ENCODE data around the gene GLO1. TPM values are rescaled to one million over a fixed set of nuclear protein-coding genes. Genes with fewer than 3 reads are reported as not detected.

The GLO1 gene
- total and polyA plus RNA-seq, 2 donors from 2014 or later: 67.3 to 126 TPM

DNA sequence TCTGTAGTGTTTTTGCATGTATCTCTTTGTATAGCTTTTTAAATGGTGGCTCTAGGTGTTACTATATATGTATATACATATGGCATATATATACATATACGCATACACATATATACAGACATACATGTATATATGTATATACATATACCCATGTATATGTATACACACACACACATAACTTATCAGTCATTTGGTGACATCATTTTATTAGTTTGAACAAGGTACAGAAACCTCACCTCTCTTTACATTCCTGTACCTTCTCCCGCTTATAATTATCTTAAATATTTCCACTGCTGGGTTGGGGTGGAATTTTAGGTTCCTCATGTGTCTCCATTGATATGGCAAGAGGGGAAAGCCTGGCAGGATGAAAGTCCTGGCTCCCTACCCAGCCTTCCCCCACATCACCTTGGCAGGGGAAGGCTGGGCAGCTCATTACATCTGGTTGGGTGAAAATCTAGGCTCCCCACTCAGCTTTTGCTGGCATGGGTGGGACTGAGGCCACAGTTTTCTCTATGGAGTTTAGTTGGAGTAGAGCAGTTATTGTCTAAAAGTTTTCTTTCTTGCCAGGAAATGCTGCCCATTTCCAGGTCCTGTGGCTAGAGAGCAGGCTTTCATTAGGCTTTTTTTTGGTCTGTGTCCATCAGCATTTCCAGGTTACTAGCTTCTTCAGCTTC, 7.6 kb downstream of the GLO1 start:
- FAIRE-seq: no peak
- TF ChIP-seq, protein P1, sequence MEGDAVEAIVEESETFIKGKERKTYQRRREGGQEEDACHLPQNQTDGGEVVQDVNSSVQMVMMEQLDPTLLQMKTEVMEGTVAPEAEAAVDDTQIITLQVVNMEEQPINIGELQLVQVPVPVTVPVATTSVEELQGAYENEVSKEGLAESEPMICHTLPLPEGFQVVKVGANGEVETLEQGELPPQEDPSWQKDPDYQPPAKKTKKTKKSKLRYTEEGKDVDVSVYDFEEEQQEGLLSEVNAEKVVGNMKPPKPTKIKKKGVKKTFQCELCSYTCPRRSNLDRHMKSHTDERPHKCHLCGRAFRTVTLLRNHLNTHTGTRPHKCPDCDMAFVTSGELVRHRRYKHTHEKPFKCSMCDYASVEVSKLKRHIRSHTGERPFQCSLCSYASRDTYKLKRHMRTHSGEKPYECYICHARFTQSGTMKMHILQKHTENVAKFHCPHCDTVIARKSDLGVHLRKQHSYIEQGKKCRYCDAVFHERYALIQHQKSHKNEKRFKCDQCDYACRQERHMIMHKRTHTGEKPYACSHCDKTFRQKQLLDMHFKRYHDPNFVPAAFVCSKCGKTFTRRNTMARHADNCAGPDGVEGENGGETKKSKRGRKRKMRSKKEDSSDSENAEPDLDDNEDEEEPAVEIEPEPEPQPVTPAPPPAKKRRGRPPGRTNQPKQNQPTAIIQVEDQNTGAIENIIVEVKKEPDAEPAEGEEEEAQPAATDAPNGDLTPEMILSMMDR (IDR thresholded peaks at IDR 0.05; ENCODE audit: borderline replicate concordance, extremely low read depth, insufficient read depth): no peak

DNA sequence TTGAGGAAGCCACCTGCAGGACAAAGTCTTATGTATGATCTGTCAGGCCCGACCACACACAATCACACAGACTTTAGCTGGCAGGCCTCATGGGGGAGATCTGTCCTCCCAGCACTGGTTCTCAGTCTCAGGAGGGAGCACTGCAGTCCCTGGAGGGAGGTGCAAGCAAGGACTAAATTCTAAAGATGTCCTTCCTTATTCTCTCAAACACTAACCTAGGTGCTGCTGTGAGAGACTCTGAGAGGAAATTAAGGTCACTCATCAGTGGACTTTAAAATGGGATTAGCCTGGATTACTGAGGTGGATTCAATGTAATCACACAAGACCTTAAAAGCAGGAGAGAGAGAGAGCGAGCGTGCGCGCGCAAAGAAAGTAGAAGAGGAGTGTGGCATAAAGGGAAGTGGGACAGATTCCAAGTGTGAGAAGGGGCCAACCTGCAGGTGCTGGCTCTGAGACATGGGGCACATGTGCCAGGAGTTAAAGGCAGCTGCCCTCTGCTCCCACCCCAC, 14.3 kb downstream of the GLO1 start:
- Histone ChIP-seq H3K4me3 (ENCODE audit: low read length in 3 of 3) (no peak overlapping the region), H3K4me1 (ENCODE audit: control insufficient read depth in 2 of 3, insufficient read depth in 2 of 3, low read depth in 1 of 3, low read length in 3 of 3) (no peaks in the 10 kb centered on the region), H3K9ac (ENCODE audit: low read length in 3 of 3) (no peak overlapping the region), H3K9me3 (ENCODE audit: control insufficient read depth in 2 of 3, insufficient read depth in 1 of 3, low read length in 3 of 3) (no peaks in the 10 kb centered on the region), H3K36me3 (ENCODE audit: control insufficient read depth in 2 of 3, insufficient read depth in 3 of 3, low read length in 3 of 3) (peaks cover 0 to 3% (median 2%) of the 10 kb centered on the region in 3 donors), H3K27ac (ENCODE audit: low read depth in 2 of 2, low read length in 2 of 2) (no peak overlapping the region), H3K27me3 (ENCODE audit: control insufficient read depth, insufficient read depth, low read length) (no peaks in the 10 kb centered on the region)
- intact Hi-C loops (cut with DNase I): no loop called here
- no peak for DNase-seq
- TF ChIP-seq, protein P1 (IDR thresholded peaks at IDR 0.05; ENCODE audit: borderline replicate concordance, extremely low read depth, insufficient read depth): no peak
- FAIRE-seq: no peak

More for the DNA sequence above, 7.6 kb downstream of the GLO1 start:
- Histone ChIP-seq H3K4me1 (ENCODE audit: control insufficient read depth in 2 of 3, insufficient read depth in 2 of 3, low read depth in 1 of 3, low read length in 3 of 3) (no peaks in the 10 kb centered on the region), H3K4me3 (ENCODE audit: low read length in 3 of 3) (no peak overlapping the region), H3K36me3 (ENCODE audit: control insufficient read depth in 2 of 3, insufficient read depth in 3 of 3, low read length in 3 of 3) (peaks cover 0 to 2% (median 0%) of the 10 kb centered on the region in 3 donors), H3K27me3 (ENCODE audit: control insufficient read depth, insufficient read depth, low read length) (no peaks in the 10 kb centered on the region), H3K9ac (ENCODE audit: low read length in 3 of 3) (no peak overlapping the region), H3K27ac (ENCODE audit: low read depth in 2 of 2, low read length in 2 of 2) (no peak overlapping the region), H3K9me3 (ENCODE audit: control insufficient read depth in 2 of 3, insufficient read depth in 1 of 3, low read length in 3 of 3) (no peaks in the 10 kb centered on the region)
- DNase-seq: no peak
- intact Hi-C loops (cut with DNase I): no loop called here

DNA sequence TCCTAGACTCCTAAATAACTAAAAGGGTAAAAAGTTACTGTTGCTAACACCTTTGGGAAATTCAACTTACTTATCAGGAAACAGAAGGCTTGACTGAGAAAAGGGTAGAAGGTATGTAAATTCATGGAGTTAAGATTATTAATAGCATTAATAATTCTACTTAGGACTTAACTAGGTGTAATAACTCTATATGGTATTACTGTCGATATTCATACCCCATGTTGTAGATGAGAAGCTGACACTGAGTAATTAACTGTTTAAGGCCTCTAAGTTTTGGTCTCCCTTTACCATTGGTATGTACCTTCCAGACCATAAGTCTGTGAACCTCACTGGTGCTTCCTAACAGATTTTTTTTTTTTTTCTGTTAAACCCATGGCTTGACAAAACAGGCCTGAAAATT, 15.4 kb downstream of the GLO1 start:
- no peak for FAIRE-seq

More for the DNA sequence above, 15.4 kb downstream of the GLO1 start:
- H3K36me3 ChIP-seq (ENCODE audit: control insufficient read depth in 2 of 3, insufficient read depth in 3 of 3, low read length in 3 of 3): peaks cover 0 to 3% (median 2%) of the 10 kb centered on the region in 3 donors
- no peak overlapping the region for H3K27ac ChIP-seq (ENCODE audit: low read depth in 2 of 2, low read length in 2 of 2)
- no peaks in the 10 kb centered on the region for H3K27me3 ChIP-seq (ENCODE audit: control insufficient read depth, insufficient read depth, low read length)
- H3K9ac ChIP-seq (ENCODE audit: low read length in 3 of 3): no peak overlapping the region
- intact Hi-C loops (cut with DNase I): no loop called here
- TF ChIP-seq, protein P1 (IDR thresholded peaks at IDR 0.05; ENCODE audit: borderline replicate concordance, extremely low read depth, insufficient read depth): no peak
- no peak overlapping the region for H3K4me3 ChIP-seq (ENCODE audit: low read length in 3 of 3)
- no peaks in the 10 kb centered on the region for H3K4me1 ChIP-seq (ENCODE audit: control insufficient read depth in 2 of 3, insufficient read depth in 2 of 3, low read depth in 1 of 3, low read length in 3 of 3)
- no peak for DNase-seq
- H3K9me3 ChIP-seq (ENCODE audit: control insufficient read depth in 2 of 3, insufficient read depth in 1 of 3, low read length in 3 of 3): no peaks in the 10 kb centered on the region

Measured in kidney (tissue), 14 donors.